GM18526 (cell line): Measurements from ENCODE around the gene CYRIA.

Experiments
- POLR2A ChIP-seq: IDR thresholded peaks from 3 replicates; pipeline ENCODE4 v1.6.1; 2011; ENCODE audit not compliant: insufficient read length; ENCODE audit errors: extremely low read depth

The CYRIA gene

GRCh38 chr2:16630463-16630862, 35.2 kb downstream of the CYRIA start:
- TF ChIP-seq POLR2A: no peak

DNA sequence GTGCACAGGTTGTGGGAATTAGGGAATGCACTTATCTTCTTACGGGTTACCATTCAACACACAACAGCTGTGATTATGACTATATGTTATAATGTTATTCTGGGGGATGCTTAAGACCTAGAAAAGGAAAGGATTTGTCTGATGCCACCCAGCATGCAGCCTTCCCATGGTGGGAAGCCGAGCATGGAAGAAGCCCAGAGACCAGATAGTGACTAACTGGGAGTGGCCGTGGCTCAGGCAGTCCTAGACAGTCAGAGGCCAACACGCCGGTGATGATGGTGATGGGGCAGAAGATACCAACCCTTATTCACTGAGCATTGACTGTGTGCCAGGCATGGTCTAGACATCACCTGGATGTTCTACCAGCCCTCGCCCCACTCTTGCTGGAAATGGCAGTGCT, 35.9 kb downstream of the CYRIA start:
- no peak for TF ChIP-seq POLR2A

GRCh38 chr2:16629044-16629443, 36.6 kb downstream of the CYRIA start:
- no peak for TF ChIP-seq POLR2A

DNA sequence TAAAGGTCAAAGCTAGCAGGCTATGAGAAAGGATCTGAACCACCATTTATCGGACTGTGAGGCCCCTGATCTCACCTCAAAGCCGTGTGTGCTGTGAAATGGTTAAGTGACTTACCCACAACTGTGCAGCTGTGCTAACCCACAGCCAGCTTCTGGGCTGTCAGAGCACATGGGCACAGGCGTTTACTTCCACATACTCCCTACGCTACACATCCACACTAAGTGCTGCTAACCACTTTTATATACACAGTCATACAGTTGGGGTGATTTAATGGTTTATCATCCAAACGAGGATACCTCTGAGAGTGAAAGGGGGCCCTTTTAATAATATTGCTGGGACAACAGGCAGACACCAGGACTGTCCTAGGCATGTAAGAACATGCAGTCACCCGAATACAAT, 37.3 kb downstream of the CYRIA start:
- no peak for TF ChIP-seq POLR2A

GRCh38 chr2:16626997-16627605, 38.5 kb downstream of the CYRIA start:
- no peak for TF ChIP-seq POLR2A

- TF ChIP-seq POLR2A: no peak
Measured at GRCh38 chr2:16626497-16626896, 39.1 kb downstream of the CYRIA start.

DNA sequence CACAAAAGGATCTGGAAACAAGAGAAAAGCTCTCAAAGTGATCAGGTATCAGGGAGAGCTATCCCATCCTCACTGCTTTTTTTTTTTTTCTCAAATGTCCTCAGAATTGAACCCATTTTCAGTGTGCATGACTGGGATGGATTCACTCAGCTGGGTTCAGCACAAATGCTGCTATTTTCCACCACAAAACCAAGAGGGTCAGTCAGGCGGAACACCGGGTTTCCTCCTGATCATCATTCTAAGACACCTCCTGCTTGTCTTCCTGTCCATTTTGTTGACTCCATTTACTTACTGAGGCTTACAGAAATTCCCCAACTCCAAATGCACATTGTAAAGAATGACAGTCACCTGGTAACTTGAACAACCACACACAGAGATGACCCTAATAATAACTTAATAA, 39.9 kb downstream of the CYRIA start:
- no peak for TF ChIP-seq POLR2A

DNA sequence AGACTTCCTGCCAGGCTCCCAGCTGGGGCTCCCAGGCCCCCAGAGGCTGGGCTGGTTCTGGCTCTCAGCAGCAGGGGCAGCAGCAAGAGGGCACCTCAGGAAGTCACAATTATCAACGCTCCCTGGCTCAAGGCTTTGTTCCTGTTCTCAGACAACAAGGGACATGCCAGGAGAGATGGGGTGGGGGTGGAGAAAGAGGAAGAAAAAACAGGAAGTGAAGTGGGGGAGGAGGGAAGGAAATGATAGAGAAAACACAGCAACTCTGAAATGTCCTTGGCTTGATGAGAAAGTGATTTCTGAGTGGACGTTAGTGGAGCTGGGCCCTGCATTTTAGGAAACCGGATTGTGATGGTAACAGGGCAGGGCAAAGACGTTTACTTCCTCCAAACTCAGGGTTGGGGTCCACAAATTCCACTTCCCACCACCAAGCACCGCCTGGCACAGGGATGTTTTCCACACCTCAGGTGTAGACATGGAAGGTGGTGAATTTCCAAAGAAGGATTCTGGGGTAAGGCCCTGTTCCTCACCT, 40.4 kb downstream of the CYRIA start:
- no peak for TF ChIP-seq POLR2A

DNA sequence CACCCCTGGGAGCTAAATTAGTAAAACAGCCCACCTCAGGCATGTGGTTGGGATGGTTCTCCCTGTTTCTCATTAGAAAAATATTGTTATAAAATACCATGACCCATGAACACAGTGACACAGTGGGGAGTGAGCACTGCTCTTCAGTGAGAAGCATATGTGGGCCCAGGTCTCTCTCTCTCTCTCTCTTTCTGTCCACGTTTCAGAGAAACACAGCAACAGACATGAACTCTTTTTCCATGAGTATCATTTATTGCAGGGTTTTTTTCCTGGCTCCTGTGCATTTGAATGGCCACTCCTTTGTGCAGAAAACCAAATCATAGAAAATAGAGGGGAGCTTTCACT, 41.2 kb downstream of the CYRIA start:
- TF ChIP-seq POLR2A: no peak

DNA sequence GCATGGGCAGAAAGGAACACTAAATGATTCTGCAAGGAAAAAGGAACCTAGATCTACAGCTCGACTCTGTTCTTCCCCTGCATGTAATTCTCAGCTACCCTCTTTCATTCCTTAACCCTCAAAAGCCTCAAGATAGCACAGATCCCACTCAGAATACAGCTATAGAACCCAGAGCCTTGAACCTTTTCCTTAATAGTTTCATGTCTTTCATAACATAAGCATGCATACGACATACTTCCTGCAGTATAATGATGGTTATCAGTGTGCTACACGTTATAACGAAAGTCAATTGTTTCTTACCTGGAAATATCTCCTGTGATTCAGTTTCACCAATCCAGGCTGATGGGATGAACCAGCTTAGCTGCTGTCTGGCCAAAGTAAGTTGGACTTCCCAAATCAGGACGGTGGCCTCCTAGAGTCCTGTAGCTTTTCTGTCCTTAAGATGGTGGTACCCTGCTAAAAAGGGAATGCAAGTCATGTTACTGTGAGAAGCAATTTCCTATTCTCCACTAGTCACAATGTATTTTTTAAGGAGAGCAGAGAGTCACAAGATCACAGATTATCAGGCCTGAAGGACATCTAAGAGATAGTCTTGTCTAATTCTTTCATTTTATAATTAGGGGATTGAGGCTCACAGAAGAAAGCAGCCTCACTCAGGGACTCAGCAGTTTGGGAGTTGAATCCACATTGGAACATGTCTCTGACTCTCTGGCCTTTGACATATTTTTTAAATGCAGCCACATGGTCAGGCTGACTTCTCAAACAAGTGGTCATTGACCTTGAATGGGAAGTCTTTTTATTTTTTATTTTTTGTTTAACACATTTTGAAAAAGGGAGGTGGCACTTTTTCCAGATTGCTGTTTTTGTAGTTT, 41.8 kb downstream of the CYRIA start:
- no peak for TF ChIP-seq POLR2A

DNA sequence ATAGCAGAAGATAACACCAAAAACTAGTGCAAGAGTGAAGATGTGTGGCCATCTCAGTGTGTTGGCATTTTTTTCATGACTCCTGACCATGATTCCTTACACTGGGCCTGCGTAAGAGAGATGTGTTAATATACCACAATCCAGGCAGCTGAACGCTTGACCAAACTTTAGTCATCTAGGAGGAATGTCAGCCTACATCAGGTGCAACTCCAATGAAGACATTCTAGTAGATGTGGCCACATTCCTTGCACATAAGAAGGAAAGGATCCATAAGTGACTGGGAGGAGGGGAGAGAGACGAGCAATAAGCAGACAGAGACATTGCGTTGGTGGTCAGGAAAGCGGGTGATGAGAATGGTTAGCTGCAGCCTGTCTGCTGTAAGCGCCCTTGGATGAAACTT, 42.6 kb downstream of the CYRIA start:
- TF ChIP-seq POLR2A: no peak

- TF ChIP-seq POLR2A: no peak
Measured at GRCh38 chr2:16622399-16622968, 43.1 kb downstream of the CYRIA start.

DNA sequence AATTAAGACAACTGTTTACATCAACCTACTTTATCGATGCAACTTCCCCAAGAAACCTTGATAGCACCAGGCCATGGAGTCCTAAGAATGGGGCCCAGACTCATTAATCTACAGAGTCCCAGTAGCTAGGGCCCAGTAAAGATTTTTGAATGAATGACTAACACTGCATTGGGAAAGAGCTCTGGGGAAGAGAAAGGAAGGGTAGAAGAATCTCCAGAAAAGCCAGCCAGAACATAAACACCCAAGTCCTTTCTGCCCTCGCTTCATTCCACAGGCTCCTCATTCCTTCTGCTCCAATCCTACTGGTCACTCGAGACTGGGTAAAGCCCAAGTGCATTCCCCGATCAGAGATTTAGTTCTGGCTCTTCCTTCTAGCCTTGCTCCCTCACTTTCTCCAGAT, 44.3 kb downstream of the CYRIA start:
- no peak for TF ChIP-seq POLR2A

GRCh38 chr2:16620590-16620989, 45.0 kb downstream of the CYRIA start:
- TF ChIP-seq POLR2A: no peak

GRCh38 chr2:16619576-16620245, 45.9 kb downstream of the CYRIA start:
- no peak for TF ChIP-seq POLR2A
